Measurements from ENCODE around the gene GRM4. TPM values are rescaled to one million over a fixed set of nuclear protein-coding genes. Genes with fewer than 3 reads are reported as not detected.
A peak's percentile ranks its signal among the peaks of the same experiment; 100 is the strongest.
"Not testable (repeated sequence)": the region's sequence is repeated elsewhere in the genome, so short reads cannot be mapped to it uniquely, and the experiment has no call there.

GRM4 gene
- total RNA-seq, 1 experiment from 2014 or later: 35.3 TPM

GRCh38 chr6:34052918-34053608 lies 92.8 kb downstream of the GRM4 start:
- Histone ChIP-seq H3K36me3 (replicated peaks; ENCODE audit: control insufficient read depth, insufficient read depth, low read length) (no peaks in the 10 kb centered on the region; the same call in 1 of the 2 replicates), H3K4me3 (ENCODE audit: insufficient read depth, low read depth, low read length) (no peak overlapping the region), H3K27me3 (ENCODE audit: control insufficient read depth, insufficient read depth, low read length) (no peaks in the 10 kb centered on the region)
- no peak for DNase-seq

GRCh38 chr6:34052071-34052825 lies 93.6 kb downstream of the GRM4 start:
- no peak for DNase-seq
- Histone ChIP-seq H3K36me3 (replicated peaks; ENCODE audit: control insufficient read depth, insufficient read depth, low read length) (no peaks in the 10 kb centered on the region; the same call in 1 of the 2 replicates), H3K27me3 (ENCODE audit: control insufficient read depth, insufficient read depth, low read length) (no peaks in the 10 kb centered on the region), H3K4me3 (ENCODE audit: insufficient read depth, low read depth, low read length) (no peak overlapping the region)

- no peak for DNase-seq
- Histone ChIP-seq H3K27me3 (ENCODE audit: control insufficient read depth, insufficient read depth, low read length) (no peaks in the 10 kb centered on the region), H3K36me3 (replicated peaks; ENCODE audit: control insufficient read depth, insufficient read depth, low read length) (no peaks in the 10 kb centered on the region; the same call in 1 of the 2 replicates), H3K4me3 (ENCODE audit: insufficient read depth, low read depth, low read length) (no peak overlapping the region)
Measured at GRCh38 chr6:34051331-34051919, 94.5 kb downstream of the GRM4 start.

GRCh38 chr6:34050691-34051090 lies 95.2 kb downstream of the GRM4 start:
- DNase-seq: no peak
- Histone ChIP-seq H3K27me3 (ENCODE audit: control insufficient read depth, insufficient read depth, low read length) (no peaks in the 10 kb centered on the region), H3K36me3 (replicated peaks; ENCODE audit: control insufficient read depth, insufficient read depth, low read length) (no peaks in the 10 kb centered on the region; the same call in 1 of the 2 replicates), H3K4me3 (ENCODE audit: insufficient read depth, low read depth, low read length) (no peak overlapping the region)

GRCh38 chr6:34049395-34050342 lies 96.2 kb downstream of the GRM4 start:
- Histone ChIP-seq H3K36me3 (replicated peaks; ENCODE audit: control insufficient read depth, insufficient read depth, low read length) (no peaks in the 10 kb centered on the region; the same call in 1 of the 2 replicates), H3K27me3 (ENCODE audit: control insufficient read depth, insufficient read depth, low read length) (no peaks in the 10 kb centered on the region), H3K4me3 (ENCODE audit: insufficient read depth, low read depth, low read length) (no peak overlapping the region)
- DNase-seq: no peak

GRCh38 chr6:34047913-34048867 lies 97.7 kb downstream of the GRM4 start:
- peak; percentile 69 for DNase-seq
- Histone ChIP-seq H3K27me3 (ENCODE audit: control insufficient read depth, insufficient read depth, low read length) (no peaks in the 10 kb centered on the region), H3K4me3 (ENCODE audit: insufficient read depth, low read depth, low read length) (no peak overlapping the region), H3K36me3 (replicated peaks; ENCODE audit: control insufficient read depth, insufficient read depth, low read length) (no peaks in the 10 kb centered on the region; the same call in 1 of the 2 replicates)

- H3K4me3 ChIP-seq (ENCODE audit: insufficient read depth, low read depth, low read length): no peak overlapping the region
- no peaks in the 10 kb centered on the region for H3K27me3 ChIP-seq (ENCODE audit: control insufficient read depth, insufficient read depth, low read length)
- no peaks in the 10 kb centered on the region; the same call in 1 of the 2 replicates for H3K36me3 ChIP-seq (replicated peaks; ENCODE audit: control insufficient read depth, insufficient read depth, low read length)
- no peak for DNase-seq
Measured at GRCh38 chr6:34046617-34047016, 99.3 kb downstream of the GRM4 start.

- no peaks in the 10 kb centered on the region for H3K27me3 ChIP-seq (ENCODE audit: control insufficient read depth, insufficient read depth, low read length)
- DNase-seq: no peak
- H3K36me3 ChIP-seq (replicated peaks; ENCODE audit: control insufficient read depth, insufficient read depth, low read length): no peaks in the 10 kb centered on the region; the same call in 1 of the 2 replicates
- no peak overlapping the region for H3K4me3 ChIP-seq (ENCODE audit: insufficient read depth, low read depth, low read length)
Measured at GRCh38 chr6:34045771-34046170, 100.1 kb downstream of the GRM4 start.

- no peaks in the 10 kb centered on the region for H3K27me3 ChIP-seq (ENCODE audit: control insufficient read depth, insufficient read depth, low read length)
- DNase-seq: no peak
- no peak overlapping the region for H3K4me3 ChIP-seq (ENCODE audit: insufficient read depth, low read depth, low read length)
- H3K36me3 ChIP-seq (replicated peaks; ENCODE audit: control insufficient read depth, insufficient read depth, low read length): no peaks in the 10 kb centered on the region; the same call in 1 of the 2 replicates
Measured at GRCh38 chr6:34044945-34045595, 100.8 kb downstream of the GRM4 start.

- no peak for DNase-seq
- Histone ChIP-seq H3K4me3 (ENCODE audit: insufficient read depth, low read depth, low read length) (no peak overlapping the region), H3K27me3 (ENCODE audit: control insufficient read depth, insufficient read depth, low read length) (no peaks in the 10 kb centered on the region), H3K36me3 (replicated peaks; ENCODE audit: control insufficient read depth, insufficient read depth, low read length) (no peaks in the 10 kb centered on the region; the same call in 1 of the 2 replicates)
Measured at GRCh38 chr6:34043359-34043758, 102.5 kb downstream of the GRM4 start.

- not testable (repeated sequence) for H3K36me3 ChIP-seq (replicated peaks; ENCODE audit: control insufficient read depth, insufficient read depth, low read length); DNase-seq; H3K27me3 ChIP-seq (ENCODE audit: control insufficient read depth, insufficient read depth, low read length); H3K4me3 ChIP-seq (ENCODE audit: insufficient read depth, low read depth, low read length)
Measured at GRCh38 chr6:34041998-34042397, 103.9 kb downstream of the GRM4 start.

GRCh38 chr6:34041385-34041784 lies 104.5 kb downstream of the GRM4 start:
- Histone ChIP-seq H3K27me3 (ENCODE audit: control insufficient read depth, insufficient read depth, low read length) (no peaks in the 10 kb centered on the region), H3K36me3 (replicated peaks; ENCODE audit: control insufficient read depth, insufficient read depth, low read length) (peaks cover 2% of the 10 kb centered on the region; the same call in 1 of the 2 replicates), H3K4me3 (ENCODE audit: insufficient read depth, low read depth, low read length) (no peak overlapping the region)
- DNase-seq: no peak

- Histone ChIP-seq H3K36me3 (replicated peaks; ENCODE audit: control insufficient read depth, insufficient read depth, low read length) (peaks cover 2% of the 10 kb centered on the region; the same call in 1 of the 2 replicates), H3K4me3 (ENCODE audit: insufficient read depth, low read depth, low read length) (no peak overlapping the region), H3K27me3 (ENCODE audit: control insufficient read depth, insufficient read depth, low read length) (no peaks in the 10 kb centered on the region)
- no peak for DNase-seq
Measured at GRCh38 chr6:34039943-34040342, 105.9 kb downstream of the GRM4 start.
